HEK293 (cell line): ENCODE results near the gene GGA1.
A peak's percentile ranks its signal among the peaks of the same experiment; 100 is the strongest.

Source experiments
- CTCF ChIA-PET: fragments of 350-600 bp; formaldehyde crosslinking; extraction: SDS; loops from one replicate; lab custom pipeline; 2021; ENCODE audit warnings: antibody characterized with exemption; lab: Yijun Ruan, JAX
- POLR2A ChIA-PET: fragments of 300-600 bp; formaldehyde crosslinking; extraction: SDS; loops from one replicate; lab custom pipeline; 2020; ENCODE audit warnings: antibody characterized with exemption, inconsistent platforms; lab: Yijun Ruan, JAX
- H3K27ac ChIP-seq: fragments of 200-500 bp; sonication (Bioruptor generic); 2 replicates; pipeline ENCODE4 v1.5.1; 2014; ENCODE audit warnings: low read depth, low read length, control low read depth, inconsistent platforms; ENCODE audit errors: extremely low read depth
- H3K36me3 ChIP-seq, 2 experiments: fragments of 200-500 bp in 1 of 2; sonication (Bioruptor generic) in 1 of 2; 1 replicate in 1 of 2; 2 replicates in 1 of 2; pipeline ENCODE4 v1.5.1; 2014 to 2017; ENCODE audit warnings: inconsistent platforms in 2 of 2, low read length in 2 of 2; ENCODE audit not compliant: control insufficient read depth in 2 of 2, insufficient read depth in 1 of 2
- H3K4me1 ChIP-seq: fragments of 200-500 bp; sonication (Bioruptor generic); 2 replicates; pipeline ENCODE4 v1.5.1; 2014; ENCODE audit warnings: mild to moderate bottlenecking, low read length, inconsistent platforms; ENCODE audit not compliant: control insufficient read depth, insufficient read depth
- H3K4me3 ChIP-seq: 2 replicates; pipeline ENCODE4 v1.5.1; 2011; ENCODE audit warnings: low read depth, mild to moderate bottlenecking, control low read depth, low read length, moderate library complexity
- H3K9me3 ChIP-seq: fragments of 200-500 bp; sonication (Bioruptor generic); 2 replicates; pipeline ENCODE4 v1.5.1; 2014; ENCODE audit warnings: low read depth, low read length, inconsistent platforms; ENCODE audit not compliant: control insufficient read depth, insufficient read depth
- BCL11B ChIP-seq: fragments of 450-650 bp; formaldehyde crosslinking; IDR thresholded peaks from 2 replicates; pipeline ENCODE4 v1.5.1; 2016; ENCODE audit warnings: low read depth, missing biosample characterization, missing genetic modification characterization
- GLIS1 ChIP-seq: fragments of 450-650 bp; formaldehyde crosslinking; IDR thresholded peaks from 2 replicates; pipeline ENCODE4 v1.5.1; 2016; ENCODE audit warnings: missing biosample characterization, missing genetic modification characterization
- GLIS2 ChIP-seq: fragments of 450-650 bp; formaldehyde crosslinking; IDR thresholded peaks from 2 replicates; pipeline ENCODE4 v1.5.1; 2016; ENCODE audit warnings: missing biosample characterization, missing genetic modification characterization
- KLF9 ChIP-seq: fragments of 450-650 bp; formaldehyde crosslinking; IDR thresholded peaks from 2 replicates; pipeline ENCODE4 v1.5.1; 2016; ENCODE audit warnings: missing biosample characterization, missing genetic modification characterization, low read depth
- OSR2 ChIP-seq: fragments of 450-650 bp; formaldehyde crosslinking; IDR thresholded peaks from 2 replicates; pipeline ENCODE4 v1.5.1; 2016; ENCODE audit warnings: missing biosample characterization, missing genetic modification characterization
- REST ChIP-seq: fragments of 450-650 bp; formaldehyde crosslinking; IDR thresholded peaks from 2 replicates; pipeline ENCODE4 v1.5.1; 2016; ENCODE audit warnings: missing biosample characterization, missing genetic modification characterization
- ZBTB26 ChIP-seq: fragments of 450-650 bp; formaldehyde crosslinking; optimal IDR thresholded peaks from 2 replicates; pipeline ENCODE3; 2016; ENCODE audit warnings: missing biosample characterization, mild to moderate bottlenecking, missing genetic modification characterization
- ZFP41 ChIP-seq: fragments of 450-650 bp; formaldehyde crosslinking; IDR thresholded peaks from 2 replicates; pipeline ENCODE4 v1.5.1; 2016; ENCODE audit warnings: missing biosample characterization, missing genetic modification characterization, borderline replicate concordance
- ZNF169 ChIP-seq: fragments of 450-650 bp; formaldehyde crosslinking; IDR thresholded peaks from 2 replicates; pipeline ENCODE4 v1.5.1; 2016; ENCODE audit warnings: missing biosample characterization, missing genetic modification characterization
- ZNF23 ChIP-seq: fragments of 450-650 bp; formaldehyde crosslinking; IDR thresholded peaks from 2 replicates; pipeline ENCODE4 v1.5.1; 2016; ENCODE audit warnings: missing biosample characterization, missing genetic modification characterization, borderline replicate concordance
- ZNF280D ChIP-seq: fragments of 450-650 bp; formaldehyde crosslinking; IDR thresholded peaks from 2 replicates; pipeline ENCODE4 v1.5.1; 2016; ENCODE audit warnings: missing biosample characterization, missing genetic modification characterization
- ZNF302 ChIP-seq: fragments of 450-650 bp; formaldehyde crosslinking; IDR thresholded peaks from 2 replicates; pipeline ENCODE4 v1.5.1; 2016; ENCODE audit warnings: missing biosample characterization, missing genetic modification characterization, low read depth
- ZNF341 ChIP-seq: fragments of 450-650 bp; formaldehyde crosslinking; IDR thresholded peaks from 2 replicates; pipeline ENCODE4; 2016; ENCODE audit warnings: low read depth, missing biosample characterization, missing genetic modification characterization
- ZNF488 ChIP-seq: fragments of 450-650 bp; formaldehyde crosslinking; IDR thresholded peaks from 2 replicates; pipeline ENCODE4 v1.5.1; 2016; ENCODE audit warnings: missing biosample characterization, missing genetic modification characterization
- ZNF510 ChIP-seq: fragments of 450-650 bp; formaldehyde crosslinking; IDR thresholded peaks from 2 replicates; pipeline ENCODE4 v1.5.1; 2018; ENCODE audit warnings: mild to moderate bottlenecking, missing genetic modification characterization, missing biosample characterization; ENCODE audit not compliant: insufficient replicate concordance
- ZNF548 ChIP-seq: fragments of 450-650 bp; formaldehyde crosslinking; IDR thresholded peaks from 2 replicates; pipeline ENCODE4 v1.5.1; 2016; ENCODE audit warnings: missing biosample characterization, missing genetic modification characterization
- ZSCAN16 ChIP-seq: fragments of 450-650 bp; formaldehyde crosslinking; IDR thresholded peaks from 2 replicates; pipeline ENCODE4 v1.5.1; 2016; ENCODE audit warnings: missing biosample characterization, missing genetic modification characterization
- TF ChIP-seq, protein P1 (sequence below): fragments of 450-650 bp; formaldehyde crosslinking; IDR thresholded peaks from 2 replicates; pipeline ENCODE4 v1.5.1; 2016; ENCODE audit warnings: missing biosample characterization, missing genetic modification characterization
- TF ChIP-seq, protein P2 (sequence below): IDR thresholded peaks from 2 replicates; pipeline ENCODE4 v1.6.1; 2011; ENCODE audit warnings: mild to moderate bottlenecking, low read depth, low read length, borderline replicate concordance
- TF ChIP-seq, protein P3 (sequence below): fragments of 450-650 bp; IDR thresholded peaks from 2 replicates; pipeline ENCODE4 v1.5.1; 2018; ENCODE audit warnings: missing biosample characterization, mild to moderate bottlenecking, missing genetic modification characterization

GGA1 gene

DNA sequence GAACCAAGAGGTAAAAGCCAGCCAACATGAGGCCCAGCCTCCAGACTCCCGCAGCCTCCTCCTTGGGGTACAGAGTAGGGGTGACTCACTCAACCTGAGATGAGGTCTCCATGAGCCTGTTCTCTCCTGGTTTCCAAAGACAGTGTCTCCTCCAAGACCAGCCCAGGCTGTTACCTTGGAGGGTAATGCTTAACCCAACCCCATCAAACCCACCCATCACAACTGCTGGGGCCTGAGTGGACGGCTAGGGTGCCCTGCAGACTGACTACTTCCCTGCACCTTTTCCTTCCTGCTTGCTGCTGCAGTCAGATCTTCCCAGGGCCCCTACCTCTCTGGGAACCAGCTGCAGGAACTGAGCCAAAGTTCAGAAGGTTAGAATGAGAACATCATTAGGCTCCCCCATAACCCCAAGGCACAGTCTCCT lies 72.4 kb downstream of the GGA1 start:
- Histone ChIP-seq H3K9me3 (no peaks in the 10 kb centered on the region), H3K4me1 (peaks cover 4% of the 10 kb centered on the region; the same call in 1 of the 2 replicates), H3K4me3 (no peak overlapping the region), H3K27ac (no peak overlapping the region), H3K36me3 (no peaks in the 10 kb centered on the region)
- ChIA-PET CTCF (interaction anchor here (0.7 to 15.8 kb wide), 21 partner anchors 11 to 141 kb away, joined by 3 to 353 read pairs (median 4); partner anchors contain the start of genes PDXP, SH3BP1 and TRIOBP), POLR2A (interaction anchor here (1.1 to 1.5 kb wide), 5 partner anchors 10 to 73 kb away, joined by 7 to 13 read pairs (median 9); partner anchors contain the start of genes GGA1 and PDXP)
- TF ChIP-seq OSR2 (tag by site-specific recombination) (no peak), ZNF302 (tag by site-specific recombination) (no peak), ZNF23 (tag by site-specific recombination) (no peak), ZBTB26 (tag by site-specific recombination) (peak; percentile 12)

- CTCF ChIA-PET, result interaction anchor here (0.6 to 15.8 kb wide), 24 partner anchors 9 to 141 kb away, joined by 3 to 353 read pairs (median 4); partner anchors contain the start of genes PDXP, SH3BP1 and TRIOBP
- Histone ChIP-seq H3K4me1 (peaks cover 4% of the 10 kb centered on the region; the same call in 1 of the 2 replicates), H3K27ac (no peak overlapping the region), H3K9me3 (no peaks in the 10 kb centered on the region), H3K4me3 (no peak overlapping the region), H3K36me3 (no peaks in the 10 kb centered on the region)
- POLR2A ChIA-PET, result interaction anchor here (0.7 to 1.5 kb wide), 6 partner anchors 10 to 74 kb away, joined by 3 to 13 read pairs (median 8); partner anchors contain the start of genes GGA1 and PDXP
- peak; percentile 34; the same call in 1 of the 2 replicates for TF ChIP-seq KLF9 (tag by site-specific recombination)
- TF ChIP-seq ZSCAN16 (tag by site-specific recombination), result no peak
- TF ChIP-seq GLIS1 (tag by site-specific recombination), result peak; percentile 92
- 0 out of 2 replicates have a peak, but pooled peaks have one; percentile 12 for TF ChIP-seq BCL11B (tag by site-specific recombination)
- no peak for TF ChIP-seq ZNF169 (tag by site-specific recombination)
- TF ChIP-seq ZNF280D (tag by site-specific recombination), result no peak
- TF ChIP-seq REST, result no peak
- TF ChIP-seq, protein P1, sequence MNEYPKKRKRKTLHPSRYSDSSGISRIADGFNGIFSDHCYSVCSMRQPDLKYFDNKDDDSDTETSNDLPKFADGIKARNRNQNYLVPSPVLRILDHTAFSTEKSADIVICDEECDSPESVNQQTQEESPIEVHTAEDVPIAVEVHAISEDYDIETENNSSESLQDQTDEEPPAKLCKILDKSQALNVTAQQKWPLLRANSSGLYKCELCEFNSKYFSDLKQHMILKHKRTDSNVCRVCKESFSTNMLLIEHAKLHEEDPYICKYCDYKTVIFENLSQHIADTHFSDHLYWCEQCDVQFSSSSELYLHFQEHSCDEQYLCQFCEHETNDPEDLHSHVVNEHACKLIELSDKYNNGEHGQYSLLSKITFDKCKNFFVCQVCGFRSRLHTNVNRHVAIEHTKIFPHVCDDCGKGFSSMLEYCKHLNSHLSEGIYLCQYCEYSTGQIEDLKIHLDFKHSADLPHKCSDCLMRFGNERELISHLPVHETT (tag by site-specific recombination), result no peak
- no peak for TF ChIP-seq ZFP41 (tag by site-specific recombination)
- TF ChIP-seq, protein P2, sequence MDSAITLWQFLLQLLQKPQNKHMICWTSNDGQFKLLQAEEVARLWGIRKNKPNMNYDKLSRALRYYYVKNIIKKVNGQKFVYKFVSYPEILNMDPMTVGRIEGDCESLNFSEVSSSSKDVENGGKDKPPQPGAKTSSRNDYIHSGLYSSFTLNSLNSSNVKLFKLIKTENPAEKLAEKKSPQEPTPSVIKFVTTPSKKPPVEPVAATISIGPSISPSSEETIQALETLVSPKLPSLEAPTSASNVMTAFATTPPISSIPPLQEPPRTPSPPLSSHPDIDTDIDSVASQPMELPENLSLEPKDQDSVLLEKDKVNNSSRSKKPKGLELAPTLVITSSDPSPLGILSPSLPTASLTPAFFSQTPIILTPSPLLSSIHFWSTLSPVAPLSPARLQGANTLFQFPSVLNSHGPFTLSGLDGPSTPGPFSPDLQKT, result no peak
- no peak for TF ChIP-seq ZNF548 (tag by site-specific recombination)
- peak; percentile 60 for TF ChIP-seq GLIS2
- TF ChIP-seq ZNF341 (tag by site-specific recombination), result no peak
- TF ChIP-seq ZNF510, result no peak
- TF ChIP-seq, protein P3, sequence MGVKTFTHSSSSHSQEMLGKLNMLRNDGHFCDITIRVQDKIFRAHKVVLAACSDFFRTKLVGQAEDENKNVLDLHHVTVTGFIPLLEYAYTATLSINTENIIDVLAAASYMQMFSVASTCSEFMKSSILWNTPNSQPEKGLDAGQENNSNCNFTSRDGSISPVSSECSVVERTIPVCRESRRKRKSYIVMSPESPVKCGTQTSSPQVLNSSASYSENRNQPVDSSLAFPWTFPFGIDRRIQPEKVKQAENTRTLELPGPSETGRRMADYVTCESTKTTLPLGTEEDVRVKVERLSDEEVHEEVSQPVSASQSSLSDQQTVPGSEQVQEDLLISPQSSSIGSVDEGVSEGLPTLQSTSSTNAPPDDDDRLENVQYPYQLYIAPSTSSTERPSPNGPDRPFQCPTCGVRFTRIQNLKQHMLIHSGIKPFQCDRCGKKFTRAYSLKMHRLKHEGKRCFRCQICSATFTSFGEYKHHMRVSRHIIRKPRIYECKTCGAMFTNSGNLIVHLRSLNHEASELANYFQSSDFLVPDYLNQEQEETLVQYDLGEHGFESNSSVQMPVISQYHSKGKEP (tag by site-specific recombination), result no peak
- TF ChIP-seq ZNF488 (tag by site-specific recombination), result no peak
Observed at GRCh38 chr22:37681556-37682049, 73.0 kb downstream of the GGA1 start.
